AG20443 (cell line): Measurements from ENCODE around the gene GPBP1.

ENCODE experiments used
- DNase-seq: peaks from one replicate; pipeline ENCODE4 v3.0.0; 2012; ENCODE audit warnings: low spot score, mixed read lengths

Gene GPBP1

DNA sequence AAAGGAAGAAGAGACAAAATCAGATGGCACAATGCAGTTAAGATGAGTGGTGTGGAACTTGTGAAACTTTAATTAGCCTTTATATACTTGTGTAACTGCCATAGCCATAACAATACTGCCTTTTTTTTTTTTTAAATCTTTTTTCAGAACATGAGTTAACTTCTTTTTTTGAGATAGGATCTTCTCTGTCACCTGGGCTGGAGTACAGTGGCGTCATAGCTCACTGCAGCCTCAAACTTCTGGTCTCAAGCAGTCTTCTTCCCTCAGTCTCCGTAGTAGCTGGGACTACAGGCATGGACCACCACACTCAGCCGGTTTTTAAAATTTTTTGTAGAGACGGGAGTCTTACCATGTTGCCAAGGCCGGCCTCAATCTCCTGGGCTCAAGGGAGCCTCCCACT lies 37.2 kb downstream of the GPBP1 start:
- DNase-seq = no peak

- no peak for DNase-seq
Measured at GRCh38 chr5:57215629-57216195, 41.9 kb downstream of the GPBP1 start.

- no peak for DNase-seq
Measured at GRCh38 chr5:57216714-57217113, 42.9 kb downstream of the GPBP1 start.

GRCh38 chr5:57219386-57219785 lies 45.5 kb downstream of the GPBP1 start:
- DNase-seq = no peak

DNA sequence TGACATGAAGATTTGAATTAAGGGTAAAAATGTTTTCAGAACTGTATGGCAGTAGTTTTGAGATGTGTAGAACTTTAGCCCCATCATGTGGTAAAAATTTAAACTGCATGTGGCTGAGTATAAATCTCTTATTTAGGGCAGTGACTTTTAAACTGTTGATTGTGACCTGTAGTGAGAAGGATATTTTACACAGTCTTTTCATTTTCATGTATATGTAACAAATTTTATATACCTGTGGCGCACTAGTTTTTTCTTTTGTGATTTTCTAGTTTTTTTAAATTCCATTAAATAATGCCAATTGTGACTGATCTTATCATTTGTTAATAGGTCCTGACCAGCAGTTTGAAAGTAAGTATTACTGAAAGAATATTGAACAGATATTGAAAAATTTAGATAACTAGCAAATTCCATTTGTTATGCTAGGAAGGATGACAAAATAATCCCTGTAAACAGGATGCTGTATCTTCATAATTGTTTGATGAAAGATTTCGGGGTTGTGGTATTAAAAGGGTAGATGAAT lies 47.2 kb downstream of the GPBP1 start:
- DNase-seq = peak; percentile 50

- no peak for DNase-seq
Measured at GRCh38 chr5:57225553-57225952, 51.7 kb downstream of the GPBP1 start.

- DNase-seq = no peak
Measured at GRCh38 chr5:57229313-57229712, 55.5 kb downstream of the GPBP1 start.

- no peak for DNase-seq
Measured at GRCh38 chr5:57231607-57232006, 57.7 kb downstream of the GPBP1 start.

GRCh38 chr5:57232293-57233033 lies 58.6 kb downstream of the GPBP1 start:
- no peak for DNase-seq

- DNase-seq = no peak
Measured at GRCh38 chr5:57243286-57244137, 69.7 kb downstream of the GPBP1 start.

GRCh38 chr5:57244331-57244730 lies 70.5 kb downstream of the GPBP1 start:
- DNase-seq = no peak

DNA sequence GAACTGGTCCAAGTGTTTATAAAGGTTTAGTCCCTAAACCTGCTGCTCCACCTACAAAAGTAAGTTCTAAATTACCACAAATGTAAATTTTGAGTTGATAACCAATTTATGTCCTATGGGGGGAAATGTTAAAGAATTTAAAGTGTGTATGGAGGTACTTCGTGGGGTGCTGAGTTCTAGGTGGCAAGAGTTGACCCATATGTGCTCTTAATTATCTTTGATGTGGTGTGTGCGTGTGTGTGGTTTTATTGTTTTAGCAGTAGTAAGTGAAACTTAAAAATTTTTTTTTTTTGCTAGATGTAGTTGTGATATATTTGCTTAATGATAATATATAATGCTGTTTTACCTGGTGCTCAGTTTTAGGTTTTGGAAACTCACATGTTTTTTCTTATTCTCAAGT lies 72.6 kb downstream of the GPBP1 start:
- no peak for DNase-seq

DNA sequence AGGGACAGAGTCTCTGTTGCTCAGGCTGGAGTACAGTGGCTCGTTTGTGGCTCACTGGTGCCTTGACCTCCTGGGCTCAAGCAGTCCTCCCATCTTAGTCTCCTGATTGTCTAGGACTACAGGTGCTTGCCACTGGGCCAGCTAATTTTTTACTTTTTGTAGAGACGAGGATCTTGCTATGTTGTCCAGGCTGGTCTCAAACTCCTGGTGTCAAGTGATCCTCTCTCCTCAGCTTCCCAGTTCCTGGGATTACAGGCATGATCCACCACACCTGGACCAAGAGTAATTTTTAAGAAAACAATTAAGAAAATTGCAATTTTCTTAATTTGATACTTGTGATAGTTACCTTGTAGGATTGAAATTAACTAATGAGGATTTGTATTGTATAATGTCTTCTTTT lies 73.9 kb downstream of the GPBP1 start:
- no peak for DNase-seq

DNA sequence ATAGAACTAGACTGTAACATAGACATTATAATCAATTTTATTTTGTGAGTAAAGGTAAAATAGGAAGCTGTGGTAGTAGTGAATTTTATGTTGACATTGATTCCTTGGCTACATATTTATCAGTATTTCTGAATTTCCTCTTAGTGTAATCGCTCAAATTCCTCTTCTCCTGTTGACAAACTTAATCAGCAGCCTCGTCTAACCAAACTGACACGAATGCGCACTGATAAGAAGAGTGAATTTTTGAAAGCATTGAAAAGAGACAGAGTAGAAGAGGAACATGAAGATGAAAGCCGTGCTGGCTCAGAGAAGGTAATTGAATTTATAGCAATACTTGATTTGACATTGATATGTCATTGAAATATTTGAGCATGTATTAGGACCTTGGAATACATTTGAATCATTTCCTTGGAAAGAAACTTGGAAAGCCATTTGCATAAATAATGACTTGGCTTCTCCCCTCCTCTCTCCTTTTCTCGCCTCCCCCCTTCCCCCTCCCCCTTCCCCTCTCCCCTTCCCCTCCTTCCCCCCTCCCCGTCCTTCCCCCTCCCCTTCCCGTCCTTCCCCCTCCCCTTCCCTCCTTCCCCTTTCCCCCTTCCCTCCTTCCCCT lies 75.5 kb downstream of the GPBP1 start:
- DNase-seq = no peak

GRCh38 chr5:57258052-57258451 lies 84.2 kb downstream of the GPBP1 start:
- DNase-seq = no peak

GRCh38 chr5:57258943-57259342 lies 85.1 kb downstream of the GPBP1 start:
- DNase-seq = no peak

DNA sequence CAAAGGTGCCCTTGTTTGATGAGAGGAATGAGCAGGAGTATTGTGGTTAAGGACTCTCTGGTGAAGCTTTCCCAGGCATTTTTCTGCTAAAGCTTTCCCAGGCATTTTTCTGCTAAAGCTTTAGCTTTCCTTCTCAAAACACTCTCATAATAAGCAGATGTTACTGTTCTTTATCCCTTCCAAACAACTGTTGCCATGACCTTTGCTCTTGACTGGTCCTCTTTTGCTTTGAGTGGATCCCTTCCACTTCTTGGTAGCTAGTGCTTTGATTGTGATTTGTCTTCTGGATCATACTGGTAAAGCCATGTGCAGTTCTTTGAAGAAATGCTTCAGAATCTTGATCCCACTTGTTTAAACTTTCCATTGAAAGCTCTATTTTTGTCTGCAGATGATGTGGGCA lies 85.8 kb downstream of the GPBP1 start:
- no peak for DNase-seq

GRCh38 chr5:57262541-57262940 lies 88.7 kb downstream of the GPBP1 start:
- DNase-seq = no peak

GRCh38 chr5:57267805-57268204 lies 93.9 kb downstream of the GPBP1 start:
- no peak for DNase-seq

DNA sequence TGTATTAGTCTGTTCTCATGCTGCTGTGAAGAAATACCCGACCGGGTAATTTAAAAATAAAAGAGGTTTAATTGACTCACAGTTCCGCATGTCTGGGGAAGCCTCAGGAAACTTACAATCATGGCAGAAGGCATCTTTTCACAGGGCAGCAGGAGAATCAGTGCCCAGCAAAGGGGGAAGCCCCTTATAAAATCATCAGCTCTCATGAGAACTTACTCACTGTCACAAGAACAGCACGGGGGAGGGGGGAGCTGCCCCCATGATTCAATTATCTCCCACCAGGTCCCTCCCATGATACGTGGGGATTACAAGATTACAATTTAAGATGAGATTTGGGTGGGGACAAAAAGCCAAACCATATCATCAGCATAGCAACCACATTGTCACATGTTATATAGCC lies 102.5 kb downstream of the GPBP1 start:
- no peak for DNase-seq

GRCh38 chr5:57277085-57277484 lies 103.2 kb downstream of the GPBP1 start:
- DNase-seq = peak; percentile 25

DNA sequence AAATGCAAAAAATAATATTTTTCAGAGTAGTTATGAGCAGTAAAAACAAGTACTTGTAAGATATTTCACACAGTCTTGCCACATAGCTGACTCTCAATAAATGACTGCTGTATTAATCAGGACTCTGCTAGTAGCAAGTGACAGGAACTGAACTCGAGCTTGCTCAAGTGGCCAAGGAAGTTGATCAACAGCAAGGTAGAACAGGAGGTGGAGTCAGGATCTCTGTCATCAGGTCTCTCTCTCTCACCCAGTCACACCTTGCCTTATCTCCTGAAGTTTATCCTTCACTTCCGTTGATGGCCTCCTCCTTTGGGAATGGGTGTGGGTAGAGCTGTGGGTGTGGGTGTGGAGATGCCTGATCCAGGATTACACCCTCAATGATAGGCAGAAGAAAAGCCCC lies 107.0 kb downstream of the GPBP1 start:
- DNase-seq = no peak
